HL-60 (cell line): ENCODE data around the gene GHRL.

Experiments
- DNase-seq, 2 experiments: peaks; one replicate each; pipeline ENCODE4 v3.0.0-alpha.2; 2010 to 2020; ENCODE audit warnings: low read depth in 1 of 2, low spot score in 1 of 2
- H3K27ac ChIP-seq: fragments of 250-450 bp; sonication (Bioruptor Pico); replicated peaks from 2 replicates; pipeline ENCODE4 v1.5.1; 2020; ENCODE audit warnings: mild to moderate bottlenecking, moderate library complexity
- H3K27me3 ChIP-seq: fragments of 250-450 bp; sonication (Bioruptor Pico); 2 replicates; pipeline ENCODE4 v1.5.1; 2021; ENCODE audit warnings: mild to moderate bottlenecking, moderate library complexity; ENCODE audit not compliant: insufficient read depth, poor library complexity, severe bottlenecking
- H3K4me3 ChIP-seq: replicated peaks from 2 replicates; pipeline ENCODE4 v1.5.1; 2011; ENCODE audit warnings: mild to moderate bottlenecking, control low read depth, low read length; ENCODE audit not compliant: insufficient read depth
- CTCF ChIP-seq: IDR thresholded peaks from one replicate; pipeline ENCODE4 v1.5.1; 2011; ENCODE audit warnings: low read length, control low read depth, inconsistent platforms; ENCODE audit not compliant: insufficient read depth
- GABPA ChIP-seq: IDR thresholded peaks from 2 replicates; pipeline ENCODE4 v1.6.1; 2012; ENCODE audit warnings: low read depth
- POLR2AphosphoS5 ChIP-seq: IDR thresholded peaks from 2 replicates; pipeline ENCODE4 v1.6.1; 2012; ENCODE audit warnings: low read depth
- REST ChIP-seq: IDR thresholded peaks from 2 replicates; pipeline ENCODE4 v1.6.1; 2012; ENCODE audit warnings: low read depth; ENCODE audit not compliant: insufficient replicate concordance
- SPI1 ChIP-seq: IDR thresholded peaks from 2 replicates; pipeline ENCODE4 v1.6.1; 2012; ENCODE audit warnings: low read depth, mild to moderate bottlenecking, borderline replicate concordance

The GHRL gene

DNA sequence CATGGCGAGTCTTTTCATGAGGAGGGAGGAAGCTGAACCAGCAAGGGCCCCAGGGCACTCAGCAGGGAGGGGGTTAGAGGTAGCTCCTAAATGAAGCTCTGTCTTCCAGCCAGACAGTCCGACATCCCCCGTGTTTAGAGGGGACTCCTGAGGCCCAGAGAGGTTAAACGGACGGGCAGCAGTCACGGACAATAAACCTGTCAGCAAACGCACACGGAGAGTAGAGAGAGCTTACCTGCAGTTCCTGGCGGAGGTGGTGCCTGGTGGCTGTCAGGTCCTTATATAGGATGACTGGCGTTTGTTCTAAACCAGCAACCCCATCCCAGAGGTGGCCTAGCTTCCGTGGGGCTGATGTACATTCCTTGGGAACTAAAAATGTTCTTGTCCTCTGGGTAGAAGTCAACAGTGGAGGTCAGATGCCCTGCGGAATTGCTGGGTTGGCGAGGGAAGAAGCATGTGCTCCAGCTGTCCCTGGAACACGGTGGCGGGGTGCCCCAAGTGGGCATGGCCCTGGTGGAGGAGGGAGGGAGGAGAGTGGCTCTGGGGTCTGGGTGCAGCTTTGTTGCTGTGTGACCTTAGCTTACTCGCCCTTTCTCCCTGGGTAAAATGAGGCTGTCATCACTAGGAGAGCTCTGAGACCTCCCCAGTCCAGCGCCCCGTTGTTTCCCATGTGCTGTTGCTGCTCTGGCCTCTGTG, 2.1 kb downstream of the GHRL start:
- no peak for TF ChIP-seq GABPA
- no peaks in the 10 kb centered on the region for H3K27me3 ChIP-seq
- no peak overlapping the region for H3K4me3 ChIP-seq
- no peak overlapping the region for H3K27ac ChIP-seq
- no peak for DNase-seq

DNA sequence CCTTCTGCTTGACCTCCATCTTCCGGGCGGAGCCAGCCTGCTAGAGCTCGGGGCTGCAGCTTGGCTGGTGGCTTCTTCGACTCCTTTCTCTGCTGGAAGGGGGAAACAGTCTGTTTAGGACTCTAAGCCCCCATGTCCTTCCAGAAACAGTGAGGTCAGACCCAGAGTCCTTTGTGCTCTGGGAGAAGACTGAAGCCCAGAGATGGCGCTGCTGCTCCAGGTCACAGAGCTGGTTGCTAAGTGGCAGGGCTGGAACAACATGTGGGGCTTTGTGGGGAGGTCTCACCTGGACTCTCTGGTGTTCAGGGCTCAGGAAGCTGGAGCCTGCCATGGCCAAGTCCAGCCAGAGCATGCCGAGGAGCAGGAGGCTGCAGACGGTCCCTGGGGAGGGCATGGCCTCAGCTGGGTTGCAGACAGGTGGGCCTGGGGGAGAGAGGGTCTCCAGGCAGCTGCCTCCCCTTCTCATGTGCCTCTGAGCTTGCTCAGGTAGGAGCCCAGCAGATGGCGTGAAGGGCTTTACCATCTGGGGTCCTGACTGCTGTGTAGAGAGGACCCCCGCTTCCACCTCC, 2.9 kb downstream of the GHRL start:
- DNase-seq, result no peak
- H3K27ac ChIP-seq, result no peak overlapping the region

DNA sequence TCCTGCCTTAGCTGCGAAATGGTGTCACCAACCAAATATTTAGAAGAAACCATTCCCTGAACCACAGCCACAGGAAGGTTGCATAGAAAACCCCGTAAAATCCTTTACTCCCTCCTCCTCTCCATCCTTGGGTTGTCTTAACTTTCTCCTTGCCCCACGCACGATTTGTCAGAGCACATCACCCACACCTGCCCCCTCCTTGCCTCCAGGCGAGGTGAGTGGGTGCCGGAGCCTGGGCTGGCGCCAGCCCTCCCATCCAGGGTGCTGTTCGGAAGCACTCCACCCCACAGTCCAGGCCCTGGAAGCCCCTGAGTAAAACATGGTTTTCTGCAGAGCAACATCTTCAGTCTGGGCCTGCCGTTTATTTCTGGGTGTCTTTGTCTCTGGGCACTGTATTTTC, 3.7 kb downstream of the GHRL start:
- H3K27me3 ChIP-seq, result no peaks in the 10 kb centered on the region
- H3K4me3 ChIP-seq, result no peak overlapping the region
- TF ChIP-seq SPI1 (no peak), CTCF (no peak), POLR2AphosphoS5 (no peak), GABPA (no peak), REST (no peak)
- DNase-seq, result no peak
- no peak overlapping the region for H3K27ac ChIP-seq

More for the DNA sequence above, 2.9 kb downstream of the GHRL start:
- Histone ChIP-seq H3K4me3 (no peak overlapping the region), H3K27me3 (no peaks in the 10 kb centered on the region)
- TF ChIP-seq SPI1 (no peak), REST (no peak), CTCF (no peak), POLR2AphosphoS5 (no peak; the same call in 1 of the 2 replicates), GABPA (no peak)

- no peak for TF ChIP-seq REST
- TF ChIP-seq GABPA, result no peak
- TF ChIP-seq POLR2AphosphoS5, result no peak
- TF ChIP-seq CTCF, result no peak
- TF ChIP-seq SPI1, result no peak
Measured at GRCh38 chr3:10288575-10288960, 4.2 kb downstream of the GHRL start.

More at GRCh38 chr3:10288575-10288960, 4.2 kb downstream of the GHRL start:
- Histone ChIP-seq H3K4me3 (no peak overlapping the region), H3K27ac (no peak overlapping the region), H3K27me3 (no peaks in the 10 kb centered on the region)
- no peak for DNase-seq
